Activated CD8-positive, alpha-beta T cell treated with anti-CD3 and anti-CD28 coated beads for 36 hours (primary cell): ENCODE measurements around the gene CAT. TPM values are rescaled to one million over a fixed set of nuclear protein-coding genes. Genes with fewer than 3 reads are reported as not detected.

Source experiments
- ATAC-seq: fragments of 200-7000 bp; cut with Tn5 transposase; one replicate; pipeline ENCODE4 v1.10.0; 2021; ENCODE audit warnings: mild to moderate bottlenecking, moderate library complexity
- CTCF ChIA-PET: fragments of 350-600 bp; sonication (Branson Sonifier 250); formaldehyde crosslinking; loops from one replicate; lab custom pipeline; 2021; ENCODE audit warnings: antibody characterized with exemption; lab: Charles Lee
- POLR2A ChIA-PET: fragments of 350-600 bp; sonication (Branson Sonifier 250); formaldehyde crosslinking; loops from one replicate; lab custom pipeline; 2021; ENCODE audit warnings: antibody characterized with exemption; lab: Charles Lee
- DNase-seq: peaks from one replicate; pipeline ENCODE4 v3.0.0-alpha.2; 2020
- H3K27ac Mint-ChIP-seq: one replicate; pipeline ENCODE4 v1.8.0; 2021; ENCODE audit warnings: mild to moderate bottlenecking, mixed read lengths
- H3K27me3 Mint-ChIP-seq: one replicate; pipeline ENCODE4 v1.8.0; 2021; ENCODE audit warnings: mixed read lengths
- H3K36me3 Mint-ChIP-seq: one replicate; pipeline ENCODE4 v1.8.0; 2021; ENCODE audit warnings: low read depth, mixed read lengths
- H3K4me1 Mint-ChIP-seq: one replicate; pipeline ENCODE4 v1.8.0; 2021; ENCODE audit warnings: low read depth, mixed read lengths
- H3K4me3 Mint-ChIP-seq: one replicate; pipeline ENCODE4 v1.8.0; 2021; ENCODE audit warnings: mild to moderate bottlenecking, moderate library complexity, mixed read lengths
- H3K9me3 Mint-ChIP-seq: one replicate; pipeline ENCODE4 v1.8.0; 2021; ENCODE audit warnings: mixed read lengths
- CTCF ChIP-seq: fragments of 200-600 bp; IDR thresholded peaks from one replicate; pipeline ENCODE4 v1.8.0; 2022; ENCODE audit warnings: antibody characterized with exemption, mild to moderate bottlenecking
- intact Hi-C: fragments of 100-400 bp; cut with micrococcal nuclease; formaldehyde crosslinking; loops from one replicate; pipeline ENCODE4 v1.10.0; 2022
- total RNA-seq, 2 experiments: library from RNA; stranded (reverse); gene quantifications; one replicate each; pipeline ENCODE4 v1.2.3, GENCODE V29; 2021

CAT gene
- total RNA-seq, 2 experiments from 2014 or later = 23.9 to 24.8 TPM

- ATAC-seq = no peak
- DNase-seq = no peak
- TF ChIP-seq CTCF = no peak
- Mint-ChIP-seq H3K4me3 (no peak overlapping the region), H3K4me1 (no peaks in the 10 kb centered on the region), H3K9me3 (no peaks in the 10 kb centered on the region), H3K36me3 (no peaks in the 10 kb centered on the region), H3K27ac (no peak overlapping the region), H3K27me3 (no peaks in the 10 kb centered on the region)
- CTCF ChIA-PET = interaction anchor here (2.7 kb wide), 1 partner anchor 10 kb away, joined by 12 read pairs; the partner anchor contains the start of gene ELF5
- intact Hi-C loops = no loop called here
- POLR2A ChIA-PET = interaction anchor here (0.6 kb wide), 1 partner anchor 378 kb away, joined by 3 read pairs; no protein-coding TSS in a partner anchor
Observed at GRCh38 chr11:34502949-34503348, 64.2 kb downstream of the CAT start.

GRCh38 chr11:34505874-34506273 lies 67.1 kb downstream of the CAT start:
- no peak for ATAC-seq
- Mint-ChIP-seq H3K4me3 (no peak overlapping the region), H3K27me3 (no peaks in the 10 kb centered on the region), H3K9me3 (no peaks in the 10 kb centered on the region), H3K36me3 (no peaks in the 10 kb centered on the region), H3K4me1 (no peaks in the 10 kb centered on the region), H3K27ac (no peak overlapping the region)
- CTCF ChIA-PET = interaction anchor here (1.0 kb wide), 1 partner anchor 12 kb away, joined by 3 read pairs; no protein-coding TSS in a partner anchor
- no peak for DNase-seq
- TF ChIP-seq CTCF = no peak
- POLR2A ChIA-PET = no interaction called here
- intact Hi-C loops = no loop called here

GRCh38 chr11:34507156-34507555 lies 68.4 kb downstream of the CAT start:
- CTCF ChIA-PET = interaction anchor here (1.1 to 1.2 kb wide), 2 partner anchors 15 to 39 kb away, joined by 3 read pairs; no protein-coding TSS in a partner anchor
- ATAC-seq = no peak

GRCh38 chr11:34507610-34508009 lies 68.9 kb downstream of the CAT start:
- POLR2A ChIA-PET = no interaction called here
- no peaks in the 10 kb centered on the region for H3K27me3 Mint-ChIP-seq

More at GRCh38 chr11:34507156-34507555, 68.4 kb downstream of the CAT start:
- no peaks in the 10 kb centered on the region for H3K4me1 Mint-ChIP-seq
- no peak for DNase-seq
- H3K27ac Mint-ChIP-seq = no peak overlapping the region
- TF ChIP-seq CTCF = no peak
- POLR2A ChIA-PET = no interaction called here
- H3K4me3 Mint-ChIP-seq = no peak overlapping the region
- H3K27me3 Mint-ChIP-seq = no peaks in the 10 kb centered on the region
- H3K36me3 Mint-ChIP-seq = no peaks in the 10 kb centered on the region
- H3K9me3 Mint-ChIP-seq = no peaks in the 10 kb centered on the region
- intact Hi-C loops = no loop called here

More at GRCh38 chr11:34507610-34508009, 68.9 kb downstream of the CAT start:
- Mint-ChIP-seq H3K4me3 (no peak overlapping the region), H3K4me1 (no peaks in the 10 kb centered on the region), H3K27ac (no peak overlapping the region), H3K9me3 (no peaks in the 10 kb centered on the region), H3K36me3 (no peaks in the 10 kb centered on the region)
- ATAC-seq (no peak), DNase-seq (no peak)
- intact Hi-C loops = no loop called here
- CTCF ChIA-PET = interaction anchor here (1.1 to 1.2 kb wide), 2 partner anchors 15 to 39 kb away, joined by 3 read pairs; no protein-coding TSS in a partner anchor
- no peak for TF ChIP-seq CTCF
